ENCODE data around the gene ISM2. TPM values are rescaled to one million over a fixed set of nuclear protein-coding genes. Genes with fewer than 3 reads are reported as not detected.

Gene ISM2
- total and polyA plus RNA-seq, 9 of the 15 experiments (the other 6 are each of a cell fraction or from before 2014, with no cell fraction given), result 0.08 to 0.11 TPM; not detected in 7

- Histone ChIP-seq H2AFZ (ENCODE audit: low read depth, low read length) (no peak overlapping the region), H3K4me1 (replicated peaks in 1 of 2; ENCODE audit: control insufficient read depth in 2 of 2, insufficient read depth in 2 of 2, low read length in 2 of 2) (no peaks in the 10 kb centered on the region; a peak in 1 of 5 replicates), H3K4me3 (no peak overlapping the region), H3K9ac (ENCODE audit: insufficient read depth in 1 of 2, low read depth in 2 of 2, low read length in 2 of 2) (no peak overlapping the region), H3K36me3 (ENCODE audit: control insufficient read depth, insufficient read depth, low read length) (no peaks in the 10 kb centered on the region), H4K20me1 (replicated peaks; ENCODE audit: control insufficient read depth, insufficient read depth, low read length) (no peaks in the 10 kb centered on the region), H3K27me3 (ENCODE audit: control insufficient read depth in 2 of 2, insufficient read depth in 2 of 2, low read length in 2 of 2) (peaks cover 10 to 36% of the 10 kb centered on the region in 2 experiments; a peak in 4 of 5 replicates), H3K4me2 (ENCODE audit: insufficient read depth, low read length) (no peak overlapping the region), H3K9me3 (replicated peaks; ENCODE audit: control insufficient read depth, insufficient read depth, low read depth, low read length) (no peaks in the 10 kb centered on the region), H3K9me1 (ENCODE audit: control insufficient read depth, insufficient read depth, low read length) (no peaks in the 10 kb centered on the region), H3K27ac (ENCODE audit: extremely low read depth, low read depth, low read length) (no peak overlapping the region), H3K79me2 (ENCODE audit: control insufficient read depth, insufficient read depth, low read length) (no peaks in the 10 kb centered on the region)
- no peak for DNase-seq (ENCODE audit: extremely low read depth in 1 of 4, low spot score in 3 of 4)
- ChIA-PET POLR2A (no interaction called here), CTCF (ENCODE audit: low intra/inter-chr PET ratio) (no interaction called here)
- in situ Hi-C loops (cut with MboI), result no loop called here
- no peak for FAIRE-seq
- WGBS (ENCODE audit: insufficient coverage, low coverage, missing lambda C conversion rate), result 21% methylated on average over 6 of the region's 8 CpGs
- intact Hi-C loops (cut with micrococcal nuclease), result no loop called here
- no TSS peak for BruUV-seq (replicated peaks)
- ATAC-seq, result no peak
- TF ChIP-seq ZEB2 (IDR thresholded peaks at IDR 0.05) (no peak), E2F3 (CRISPR knock-in tag; IDR thresholded peaks at IDR 0.05) (no peak), ZNF239 (CRISPR knock-in tag; IDR thresholded peaks at IDR 0.05) (no peak), PRMT5 (CRISPR knock-in tag; IDR thresholded peaks at IDR 0.05) (no peak), BCOR (IDR thresholded peaks at IDR 0.05) (peak; percentile 44; the same call in 1 of the 2 replicates), ZNF445 (CRISPR knock-in tag; IDR thresholded peaks at IDR 0.05; ENCODE audit: low read depth) (no peak), KDM1A (IDR thresholded peaks at IDR 0.05) (0 out of 4 replicates have a peak, but pooled peaks of 1 of the 2 experiments have one; percentile 12), TFAM (CRISPR knock-in tag; conservative IDR thresholded peaks at IDR 0.05) (no peak), GABPB2 (CRISPR knock-in tag; conservative IDR thresholded peaks at IDR 0.05) (no peak), RBM25 (IDR thresholded peaks at IDR 0.05; ENCODE audit: low read depth, low read length, severe bottlenecking) (peak; percentile 56), ZNF717 (CRISPR knock-in tag; IDR thresholded peaks at IDR 0.05) (no peak), MAZ (CRISPR knock-in tag; conservative IDR thresholded peaks at IDR 0.05 in 1 of 2, IDR thresholded peaks at IDR 0.05 in 1 of 2) (no peak), RBM22 (IDR thresholded peaks at IDR 0.05; ENCODE audit: low read depth, low read length, poor library complexity, severe bottlenecking) (no peak), GTF3C2 (IDR thresholded peaks at IDR 0.05; ENCODE audit: borderline replicate concordance, extremely low read depth, insufficient read length) (no peak), BRD9 (IDR thresholded peaks at IDR 0.05; ENCODE audit: low read depth, partially characterized antibody) (no peak), CHCHD3 (CRISPR knock-in tag; IDR thresholded peaks at IDR 0.05) (no peak), EP300 (IDR thresholded peaks at IDR 0.05; ENCODE audit: low read length) (no peak), PHB2 (IDR thresholded peaks at IDR 0.05; ENCODE audit: low read depth) (no peak), ZBTB17 (CRISPR knock-in tag; IDR thresholded peaks at IDR 0.05) (no peak), ZFP36 (IDR thresholded peaks at IDR 0.05; ENCODE audit: low read depth, low read length, partially characterized antibody) (peak; percentile 41)
- TF ChIP-seq, protein P1, sequence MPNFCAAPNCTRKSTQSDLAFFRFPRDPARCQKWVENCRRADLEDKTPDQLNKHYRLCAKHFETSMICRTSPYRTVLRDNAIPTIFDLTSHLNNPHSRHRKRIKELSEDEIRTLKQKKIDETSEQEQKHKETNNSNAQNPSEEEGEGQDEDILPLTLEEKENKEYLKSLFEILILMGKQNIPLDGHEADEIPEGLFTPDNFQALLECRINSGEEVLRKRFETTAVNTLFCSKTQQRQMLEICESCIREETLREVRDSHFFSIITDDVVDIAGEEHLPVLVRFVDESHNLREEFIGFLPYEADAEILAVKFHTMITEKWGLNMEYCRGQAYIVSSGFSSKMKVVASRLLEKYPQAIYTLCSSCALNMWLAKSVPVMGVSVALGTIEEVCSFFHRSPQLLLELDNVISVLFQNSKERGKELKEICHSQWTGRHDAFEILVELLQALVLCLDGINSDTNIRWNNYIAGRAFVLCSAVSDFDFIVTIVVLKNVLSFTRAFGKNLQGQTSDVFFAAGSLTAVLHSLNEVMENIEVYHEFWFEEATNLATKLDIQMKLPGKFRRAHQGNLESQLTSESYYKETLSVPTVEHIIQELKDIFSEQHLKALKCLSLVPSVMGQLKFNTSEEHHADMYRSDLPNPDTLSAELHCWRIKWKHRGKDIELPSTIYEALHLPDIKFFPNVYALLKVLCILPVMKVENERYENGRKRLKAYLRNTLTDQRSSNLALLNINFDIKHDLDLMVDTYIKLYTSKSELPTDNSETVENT (CRISPR knock-in tag; IDR thresholded peaks at IDR 0.05), result no peak
Observed at GRCh38 chr14:77490347-77490986, 8.1 kb downstream of the ISM2 start.
